Smooth muscle cell (in vitro differentiated cells): ENCODE results near the gene ATXN7L1. TPM values are rescaled to one million over a fixed set of nuclear protein-coding genes. Genes with fewer than 3 reads are reported as not detected.

Experiments
- DNase-seq: peaks from one replicate; lab custom pipeline; 2025; ENCODE audit not compliant: unreplicated experiment; lab: John Stamatoyannopoulos, UW
- H2AFZ ChIP-seq: fragments of 200-600 bp; sonication (generic); 2 replicates; pipeline ENCODE4 v1.6.0; 2016; ENCODE audit warnings: antibody characterized with exemption, low read depth, mild to moderate bottlenecking
- H3F3A ChIP-seq: fragments of 200-600 bp; sonication (generic); 2 replicates; pipeline ENCODE4 v1.6.0; 2017; ENCODE audit warnings: antibody characterized with exemption, low read depth
- H3K27ac ChIP-seq: fragments of 200-600 bp; sonication (generic); 2 replicates; pipeline ENCODE4 v1.5.1; 2016; ENCODE audit warnings: low read depth, mild to moderate bottlenecking
- H3K27me3 ChIP-seq: fragments of 200-600 bp; sonication (generic); 2 replicates; pipeline ENCODE4 v1.6.1; 2016; ENCODE audit warnings: low read depth, mild to moderate bottlenecking
- H3K36me3 ChIP-seq: fragments of 200-600 bp; sonication (generic); 2 replicates; pipeline ENCODE4 v1.5.1; 2016; ENCODE audit warnings: low read depth
- H3K4me1 ChIP-seq: fragments of 200-600 bp; sonication (generic); 2 replicates; pipeline ENCODE4 v1.5.1; 2016; ENCODE audit warnings: low read depth
- H3K4me2 ChIP-seq: fragments of 200-600 bp; sonication (generic); 2 replicates; pipeline ENCODE4 v1.6.0; 2016; ENCODE audit warnings: mild to moderate bottlenecking
- H3K4me3 ChIP-seq: fragments of 200-600 bp; sonication (generic); 2 replicates; pipeline ENCODE4 v1.5.1; 2016; ENCODE audit warnings: mild to moderate bottlenecking
- H3K79me2 ChIP-seq: fragments of 200-600 bp; sonication (generic); 2 replicates; pipeline ENCODE4 v1.6.0; 2016; ENCODE audit warnings: low read depth, mild to moderate bottlenecking
- H3K9ac ChIP-seq: fragments of 200-600 bp; sonication (generic); 2 replicates; pipeline ENCODE4 v1.6.0; 2016; ENCODE audit warnings: low read depth
- H3K9me3 ChIP-seq: fragments of 200-600 bp; sonication (generic); replicated peaks from 2 replicates; pipeline ENCODE4 v1.5.1; 2016; ENCODE audit warnings: low read depth
- H4K20me1 ChIP-seq: fragments of 200-600 bp; sonication (generic); 2 replicates; pipeline ENCODE4 v1.6.0; 2016; ENCODE audit warnings: low read depth
- WGBS: methylation state at CpG from one replicate; pipeline ENCODE4 v1.1.7; 2016; ENCODE audit warnings: low lambda C conversion rate; 5-methylcytosine and 5-hydroxymethylcytosine counted together
- polyA plus RNA-seq: library from polyadenylated mRNA; unstranded; fragments of >200 nt; fragmentation: Nextera tagmentation; extraction: Ambion mirVana; gene quantifications from 2 replicates; pipeline ENCODE4 v1.2.1, GENCODE V29; 2016
- total RNA-seq: library from RNA; depleted of rRNA; stranded (reverse); fragments of >200 nt; gene quantifications from 2 replicates; pipeline ENCODE4 v1.2.3, GENCODE V29; 2014
- TF ChIP-seq, protein P1 (sequence below): fragments of 200-600 bp; sonication (generic); IDR thresholded peaks from 2 replicates; pipeline ENCODE4 v1.5.1; 2017; ENCODE audit warnings: borderline replicate concordance, mild to moderate bottlenecking, antibody characterized with exemption; ENCODE audit not compliant: insufficient read depth, poor library complexity, severe bottlenecking

Gene ATXN7L1
- total and polyA plus RNA-seq, 2 experiments from 2014 or later = 3.3 to 4.4 TPM

DNA sequence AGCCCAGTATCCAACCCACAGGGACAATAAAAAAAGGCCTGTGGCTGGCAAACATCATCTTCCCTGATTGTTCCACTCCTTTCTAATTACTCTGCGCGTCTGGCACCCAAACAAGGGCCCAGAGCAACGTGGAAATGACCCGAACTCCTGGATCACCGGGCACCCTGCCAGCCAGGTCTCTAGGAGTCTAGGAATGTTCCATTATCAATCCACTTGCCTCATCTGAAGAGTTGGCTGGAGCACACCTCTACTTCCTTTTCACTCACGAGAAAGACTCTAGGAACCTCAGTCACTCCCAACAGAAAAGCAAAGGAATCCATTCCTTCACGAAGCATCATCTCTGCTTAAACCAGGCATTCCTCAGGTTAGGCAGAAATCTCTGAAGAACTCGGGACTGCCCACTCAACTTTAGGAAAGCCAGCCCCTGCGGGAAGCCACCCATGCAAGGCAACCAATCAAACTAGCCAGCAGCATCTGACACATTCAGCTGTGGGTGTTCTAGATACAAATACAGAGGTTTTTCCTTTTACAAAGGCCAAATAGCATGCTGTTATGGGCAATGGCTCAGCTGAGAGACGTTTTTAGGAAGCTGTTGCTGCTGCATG is 37.7 kb downstream of the ATXN7L1 start:
- Histone ChIP-seq H3F3A (peaks cover 3% of the 10 kb centered on the region), H3K79me2 (no peaks in the 10 kb centered on the region), H3K9me3 (no peaks in the 10 kb centered on the region), H4K20me1 (no peaks in the 10 kb centered on the region), H3K4me2 (peak overlapping the region; percentile 40), H2AFZ (no peak overlapping the region), H3K4me3 (no peak overlapping the region), H3K27me3 (no peaks in the 10 kb centered on the region), H3K27ac (peak overlapping the region; percentile 24), H3K36me3 (no peaks in the 10 kb centered on the region), H3K9ac (no peak overlapping the region), H3K4me1 (peaks cover 10% of the 10 kb centered on the region)
- TF ChIP-seq, protein P1, sequence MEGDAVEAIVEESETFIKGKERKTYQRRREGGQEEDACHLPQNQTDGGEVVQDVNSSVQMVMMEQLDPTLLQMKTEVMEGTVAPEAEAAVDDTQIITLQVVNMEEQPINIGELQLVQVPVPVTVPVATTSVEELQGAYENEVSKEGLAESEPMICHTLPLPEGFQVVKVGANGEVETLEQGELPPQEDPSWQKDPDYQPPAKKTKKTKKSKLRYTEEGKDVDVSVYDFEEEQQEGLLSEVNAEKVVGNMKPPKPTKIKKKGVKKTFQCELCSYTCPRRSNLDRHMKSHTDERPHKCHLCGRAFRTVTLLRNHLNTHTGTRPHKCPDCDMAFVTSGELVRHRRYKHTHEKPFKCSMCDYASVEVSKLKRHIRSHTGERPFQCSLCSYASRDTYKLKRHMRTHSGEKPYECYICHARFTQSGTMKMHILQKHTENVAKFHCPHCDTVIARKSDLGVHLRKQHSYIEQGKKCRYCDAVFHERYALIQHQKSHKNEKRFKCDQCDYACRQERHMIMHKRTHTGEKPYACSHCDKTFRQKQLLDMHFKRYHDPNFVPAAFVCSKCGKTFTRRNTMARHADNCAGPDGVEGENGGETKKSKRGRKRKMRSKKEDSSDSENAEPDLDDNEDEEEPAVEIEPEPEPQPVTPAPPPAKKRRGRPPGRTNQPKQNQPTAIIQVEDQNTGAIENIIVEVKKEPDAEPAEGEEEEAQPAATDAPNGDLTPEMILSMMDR = no peak
- 34% methylated on average over 10 of the region's 10 CpGs for WGBS
- DNase-seq = no peak

DNA sequence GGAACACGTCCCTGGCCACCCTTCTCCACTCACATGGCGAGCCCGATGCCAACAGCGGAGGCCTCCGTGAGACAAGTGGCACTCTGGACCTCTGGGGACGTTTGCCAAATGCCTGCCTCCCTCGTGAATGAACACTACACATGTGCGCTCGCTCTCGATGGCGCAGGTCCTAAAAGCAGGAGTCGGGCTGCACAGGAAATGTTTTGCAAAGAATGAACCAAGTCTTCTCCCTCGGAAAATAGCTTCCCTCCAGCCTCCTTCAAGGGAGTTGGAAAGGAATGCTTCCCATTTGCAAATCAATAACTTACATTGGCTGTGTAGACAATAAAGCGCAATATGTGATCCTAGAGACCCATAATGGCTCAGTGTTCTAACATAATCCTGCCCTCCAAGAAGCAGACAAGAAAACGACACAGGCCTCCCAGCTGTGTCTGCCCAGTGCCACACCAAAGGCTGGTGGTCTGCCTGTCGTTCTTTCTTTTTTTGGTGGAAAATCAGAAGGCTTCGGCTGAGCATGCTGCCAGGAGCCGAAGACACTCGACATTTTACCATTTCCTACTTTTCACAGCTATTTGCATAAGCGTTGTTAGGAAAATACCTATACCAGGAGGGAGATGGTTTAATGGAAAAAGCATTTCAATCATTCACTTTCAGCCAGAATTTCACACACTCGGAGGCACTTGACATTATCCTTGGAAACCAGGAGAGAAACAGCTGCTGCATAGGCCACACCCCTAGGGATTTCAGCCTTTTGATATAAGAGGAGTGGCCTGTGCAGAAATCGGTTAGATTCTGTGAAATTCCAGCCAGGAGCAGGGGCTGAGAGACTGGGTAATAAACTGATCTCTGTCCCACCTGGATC is 38.4 kb downstream of the ATXN7L1 start:
- no peaks in the 10 kb centered on the region for H3K9me3 ChIP-seq
- no peaks in the 10 kb centered on the region for H4K20me1 ChIP-seq
- H2AFZ ChIP-seq = no peak overlapping the region
- peaks cover 10% of the 10 kb centered on the region for H3K4me1 ChIP-seq
- peak overlapping the region; percentile 40 for H3K4me2 ChIP-seq
- no peaks in the 10 kb centered on the region for H3K27me3 ChIP-seq
- no peak overlapping the region for H3K4me3 ChIP-seq
- no peaks in the 10 kb centered on the region for H3K36me3 ChIP-seq
- DNase-seq = no peak
- TF ChIP-seq, protein P1 = no peak
- H3F3A ChIP-seq = peaks cover 3% of the 10 kb centered on the region
- no peaks in the 10 kb centered on the region for H3K79me2 ChIP-seq
- H3K9ac ChIP-seq = no peak overlapping the region
- H3K27ac ChIP-seq = peak overlapping the region; percentile 24
- WGBS = 67% methylated on average over 22 of the region's 22 CpGs

DNA sequence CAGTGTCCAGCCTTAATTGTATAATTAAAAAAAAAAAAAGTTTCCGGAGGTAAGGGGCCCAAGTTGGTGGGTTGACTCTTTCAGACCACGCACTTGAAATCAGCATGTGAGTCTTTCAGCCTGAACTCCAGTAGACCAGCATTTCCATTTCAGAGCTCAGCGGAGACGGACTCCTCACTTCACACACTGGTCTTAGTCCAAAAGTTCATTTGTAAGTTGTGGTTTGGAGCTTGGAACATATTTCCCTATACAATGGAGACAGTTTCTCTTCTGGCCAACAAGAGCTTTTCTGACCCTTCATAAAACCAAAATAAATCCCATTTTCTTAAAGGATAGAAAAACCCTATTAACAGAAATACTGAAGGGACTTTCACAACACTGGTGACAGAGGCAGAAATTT is 41.0 kb downstream of the ATXN7L1 start:
- H3K9ac ChIP-seq = no peak overlapping the region
- peaks cover 10% of the 10 kb centered on the region for H3F3A ChIP-seq
- no peak overlapping the region for H3K4me3 ChIP-seq
- H2AFZ ChIP-seq = no peak overlapping the region
- peaks cover 17% of the 10 kb centered on the region for H3K4me1 ChIP-seq
- DNase-seq = no peak
- H3K4me2 ChIP-seq = no peak overlapping the region
- no peak overlapping the region for H3K27ac ChIP-seq
- H4K20me1 ChIP-seq = no peaks in the 10 kb centered on the region
- WGBS = 100% methylated on average over 4 of the region's 4 CpGs
- H3K9me3 ChIP-seq = no peaks in the 10 kb centered on the region
- H3K79me2 ChIP-seq = no peaks in the 10 kb centered on the region
- TF ChIP-seq, protein P1 = no peak
- no peaks in the 10 kb centered on the region for H3K27me3 ChIP-seq
- H3K36me3 ChIP-seq = no peaks in the 10 kb centered on the region
